PC-9 (cell line): ENCODE measurements around the gene NDNF. TPM values are rescaled to one million over a fixed set of nuclear protein-coding genes. Genes with fewer than 3 reads are reported as not detected.

ENCODE experiments used
- BruUV-seq: library from RNA; stranded (reverse); fragments of 400-500 nt; replicated peaks from 2 replicates; lab custom pipeline; 2021; lab: Mats Ljungman, UMichigan
- CTCF ChIA-PET: fragments of 300-600 bp; sonication (Branson Sonifier 250); formaldehyde crosslinking; loops from one replicate; lab custom pipeline; 2022; ENCODE audit warnings: antibody characterized with exemption; lab: Charles Lee
- POLR2A ChIA-PET: fragments of 300-600 bp; sonication (Branson Sonifier 250); formaldehyde crosslinking; loops from one replicate; lab custom pipeline; 2022; ENCODE audit warnings: antibody characterized with exemption; ENCODE audit not compliant: unreplicated experiment; lab: Charles Lee
- DNase-seq, 2 experiments: peaks; one replicate each; pipeline versions ENCODE4 v3.0.0 to v3.0.0-alpha.2; 2015 to 2022; ENCODE audit warnings: mixed read lengths in 1 of 2
- H2AFZ ChIP-seq: fragments of 200-600 bp; sonication (generic); 2 replicates; pipeline ENCODE4 v1.8.1; 2017; ENCODE audit warnings: antibody characterized with exemption
- H3F3A ChIP-seq: fragments of 200-600 bp; sonication (generic); 2 replicates; pipeline ENCODE4 v1.8.1; 2017; ENCODE audit warnings: antibody characterized with exemption, mild to moderate bottlenecking, low read depth; ENCODE audit not compliant: insufficient read depth
- H3K27ac ChIP-seq: fragments of 200-600 bp; sonication (generic); 2 replicates; pipeline ENCODE4 v1.6.1; 2016; ENCODE audit warnings: mixed run types
- H3K27me3 ChIP-seq: fragments of 200-600 bp; sonication (generic); 2 replicates; pipeline ENCODE4 v1.6.1; 2016; ENCODE audit warnings: low read depth, mixed run types; ENCODE audit not compliant: insufficient read depth
- H3K36me3 ChIP-seq: fragments of 200-600 bp; sonication (generic); 2 replicates; pipeline ENCODE4 v1.6.1; 2016; ENCODE audit warnings: low read depth, mixed run types
- H3K4me1 ChIP-seq: fragments of 200-600 bp; sonication (generic); replicated peaks from 2 replicates; pipeline ENCODE4 v1.6.1; 2016; ENCODE audit warnings: mixed run types; ENCODE audit not compliant: insufficient read depth
- H3K4me2 ChIP-seq: fragments of 200-600 bp; sonication (generic); 2 replicates; pipeline ENCODE4 v1.6.1; 2017; ENCODE audit warnings: mixed run types
- H3K4me3 ChIP-seq: fragments of 200-600 bp; sonication (generic); 2 replicates; pipeline ENCODE4 v1.6.1; 2016; ENCODE audit warnings: mixed run types
- H3K79me2 ChIP-seq: fragments of 200-600 bp; sonication (generic); 2 replicates; pipeline ENCODE4 v1.6.1; 2017; ENCODE audit warnings: low read depth, mixed run types
- H3K9me2 ChIP-seq: fragments of 200-600 bp; sonication (generic); 2 replicates; pipeline ENCODE4 v1.8.1; 2017; ENCODE audit warnings: mild to moderate bottlenecking; ENCODE audit not compliant: insufficient read depth
- H3K9me3 ChIP-seq: fragments of 200-600 bp; sonication (generic); 2 replicates; pipeline ENCODE4 v1.8.1; 2016; ENCODE audit warnings: low read depth; ENCODE audit not compliant: insufficient read depth
- H4K20me1 ChIP-seq: fragments of 200-600 bp; sonication (generic); 2 replicates; pipeline ENCODE4 v1.8.1; 2017; ENCODE audit not compliant: insufficient read depth
- CTCF ChIP-seq: fragments of 200-600 bp; sonication (generic); conservative IDR thresholded peaks from 2 replicates; pipeline ENCODE4 v1.6.1; 2017; ENCODE audit warnings: mixed run types, antibody characterized with exemption, mild to moderate bottlenecking, moderate library complexity
- EZH2 ChIP-seq: fragments of 200-600 bp; sonication (generic); IDR thresholded peaks from 2 replicates; pipeline ENCODE4 v1.8.0; 2017; ENCODE audit warnings: antibody characterized with exemption, low read depth
- intact Hi-C: fragments of 100-400 bp; cut with micrococcal nuclease; formaldehyde crosslinking; loops from one replicate; pipeline ENCODE4 v1.10.0; 2022; ENCODE audit not compliant: unreplicated experiment
- total RNA-seq: library from RNA; stranded (reverse); gene quantifications from 2 replicates; pipeline ENCODE4 v1.2.3, GENCODE V29; 2021

The NDNF gene
- total RNA-seq, 1 experiment from 2014 or later = not detected

DNA sequence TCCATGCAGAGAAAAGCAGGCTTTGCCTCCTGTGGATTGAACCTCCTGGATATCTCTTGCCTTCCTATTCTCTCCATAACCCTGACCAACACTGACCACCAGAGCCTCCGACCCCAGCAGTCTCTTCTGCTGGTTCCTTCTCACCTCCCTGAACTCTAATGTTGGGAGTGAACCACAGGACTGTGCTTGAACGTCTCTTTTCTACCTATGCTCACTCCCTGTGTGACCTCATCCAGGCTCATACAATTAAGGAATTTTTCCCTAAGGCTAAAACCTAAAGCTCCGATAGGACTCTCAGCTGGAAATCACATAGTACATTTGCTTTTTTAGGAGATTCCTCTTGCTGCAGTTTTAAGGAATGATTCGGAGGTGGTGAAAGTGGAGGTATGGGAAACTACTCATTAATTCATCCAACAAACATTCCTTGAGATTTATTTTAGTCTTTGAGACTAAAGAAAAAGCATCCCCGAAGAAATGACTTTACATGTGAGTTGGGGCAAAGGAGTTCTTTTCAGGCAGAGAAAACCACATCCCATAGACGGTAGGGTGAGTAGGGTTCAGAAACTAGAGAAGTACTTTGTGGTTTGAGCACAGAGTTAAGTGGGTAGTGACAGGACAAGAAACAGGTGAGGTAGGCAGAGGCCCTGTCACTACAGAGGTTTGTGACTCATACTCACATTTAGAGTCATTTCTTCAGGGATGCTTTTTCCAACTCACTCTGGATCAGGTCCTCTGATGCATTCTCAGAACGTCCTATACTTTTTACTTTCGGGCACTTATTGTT lies 30.8 kb downstream of the NDNF start:
- Histone ChIP-seq H3K4me3 (no peak overlapping the region), H2AFZ (no peak overlapping the region; the same call in 1 of the 2 replicates), H3K4me2 (no peak overlapping the region), H3K36me3 (no peaks in the 10 kb centered on the region), H3K79me2 (no peaks in the 10 kb centered on the region), H3K4me1 (no peaks in the 10 kb centered on the region), H3K27ac (no peak overlapping the region), H3K9me3 (no peaks in the 10 kb centered on the region), H3K9me2 (no peaks in the 10 kb centered on the region), H4K20me1 (no peaks in the 10 kb centered on the region), H3F3A (no peaks in the 10 kb centered on the region), H3K27me3 (no peaks in the 10 kb centered on the region)
- no peak for TF ChIP-seq CTCF
- no peak for TF ChIP-seq EZH2
- no peak for DNase-seq
- ChIA-PET POLR2A (no interaction called here), CTCF (no interaction called here)
- intact Hi-C loops = no loop called here
- BruUV-seq = no TSS peak

DNA sequence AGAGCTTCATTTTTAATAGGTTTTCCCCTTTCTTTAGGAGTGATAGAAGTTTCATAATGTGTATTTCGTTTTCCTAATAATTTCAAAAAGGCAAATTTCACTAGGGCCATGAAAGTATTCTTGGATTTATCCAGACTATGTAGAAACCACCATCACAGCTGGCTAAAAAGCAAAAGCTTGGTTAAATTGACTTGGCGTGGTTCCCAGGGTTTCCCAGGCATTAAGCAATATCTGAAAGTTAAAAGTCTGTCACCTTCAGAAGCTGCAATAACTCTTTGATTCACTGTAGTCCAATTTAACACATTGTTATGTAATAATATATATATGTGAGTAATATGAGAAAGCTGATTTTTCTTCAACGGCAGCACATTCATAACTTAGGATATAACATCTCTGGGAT lies 38.3 kb downstream of the NDNF start:
- ChIA-PET CTCF (no interaction called here), POLR2A (no interaction called here)
- Histone ChIP-seq H3K36me3 (no peaks in the 10 kb centered on the region), H3K4me3 (no peak overlapping the region), H3K27ac (no peak overlapping the region), H3K4me1 (no peaks in the 10 kb centered on the region), H3K27me3 (no peaks in the 10 kb centered on the region), H3F3A (no peaks in the 10 kb centered on the region), H3K4me2 (no peak overlapping the region), H4K20me1 (no peaks in the 10 kb centered on the region), H3K9me3 (no peaks in the 10 kb centered on the region), H3K79me2 (no peaks in the 10 kb centered on the region), H2AFZ (no peak overlapping the region), H3K9me2 (no peaks in the 10 kb centered on the region)
- no peak for DNase-seq
- intact Hi-C loops = no loop called here
- BruUV-seq = no TSS peak
- no peak for TF ChIP-seq CTCF
- TF ChIP-seq EZH2 = no peak

GRCh38 chr4:121030711-121031110 lies 41.6 kb downstream of the NDNF start:
- no peaks in the 10 kb centered on the region for H3F3A ChIP-seq
- no TSS peak for BruUV-seq
- ChIA-PET CTCF (no interaction called here), POLR2A (no interaction called here)
- no peak for DNase-seq
- intact Hi-C loops = no loop called here
- H3K79me2 ChIP-seq = no peaks in the 10 kb centered on the region
- H4K20me1 ChIP-seq = no peaks in the 10 kb centered on the region
- no peaks in the 10 kb centered on the region for H3K4me1 ChIP-seq
- H3K27me3 ChIP-seq = no peaks in the 10 kb centered on the region
- no peaks in the 10 kb centered on the region for H3K9me2 ChIP-seq
- no peak overlapping the region for H2AFZ ChIP-seq
- TF ChIP-seq CTCF (no peak), EZH2 (no peak)
- no peaks in the 10 kb centered on the region for H3K36me3 ChIP-seq
- no peaks in the 10 kb centered on the region for H3K9me3 ChIP-seq
- no peak overlapping the region for H3K27ac ChIP-seq
- H3K4me3 ChIP-seq = no peak overlapping the region
- no peak overlapping the region for H3K4me2 ChIP-seq
